SKM-1 treated with dmso at 0.1 percent for 144 hours (cell line): ENCODE data around the gene MTHFD1L.
A peak's percentile ranks its signal among the peaks of the same experiment; 100 is the strongest.
"Not testable (repeated sequence)": the region's sequence is repeated elsewhere in the genome, so short reads cannot be mapped to it uniquely, and the experiment has no call there.

ENCODE experiments used
- DNase-seq: peaks from one replicate; lab custom pipeline; 2025; ENCODE audit not compliant: unreplicated experiment; lab: John Stamatoyannopoulos, UW

The MTHFD1L gene

GRCh38 chr6:150865406-150866146, at the start of gene MTHFD1L:
TSS of gene MTHFD1L (plus strand) at chr6:150865702. CDS start at chr6:150865823, 121 bp downstream.
- DNase-seq: peak; percentile 70

- DNase-seq: not testable (repeated sequence)
These were observed 48.9 kb upstream of the MTHFD1L start for GRCh38 chr6:150816554-150816953.

- DNase-seq: no peak
These were observed 42.6 kb upstream of the MTHFD1L start for GRCh38 chr6:150822932-150823331.

- no peak for DNase-seq
These were observed 38.7 kb upstream of the MTHFD1L start for GRCh38 chr6:150826788-150827187.

- DNase-seq: not testable (repeated sequence)
These were observed 37.4 kb upstream of the MTHFD1L start for GRCh38 chr6:150828107-150828506.

- DNase-seq: no peak
These were observed 34.9 kb upstream of the MTHFD1L start for GRCh38 chr6:150830439-150831165.

GRCh38 chr6:150831577-150831976, 33.9 kb upstream of the MTHFD1L start:
- no peak for DNase-seq

GRCh38 chr6:150835620-150836019, 29.9 kb upstream of the MTHFD1L start:
- no peak for DNase-seq

GRCh38 chr6:150840185-150840584, 25.3 kb upstream of the MTHFD1L start:
- DNase-seq: no peak

- no peak for DNase-seq
These were observed 24.3 kb upstream of the MTHFD1L start for GRCh38 chr6:150841189-150841588.

GRCh38 chr6:150841697-150842096, 23.8 kb upstream of the MTHFD1L start:
- DNase-seq: no peak

GRCh38 chr6:150844371-150844770, 21.1 kb upstream of the MTHFD1L start:
- DNase-seq: no peak

GRCh38 chr6:150846641-150847040, 18.9 kb upstream of the MTHFD1L start:
- no peak for DNase-seq

GRCh38 chr6:150848400-150848799, 17.1 kb upstream of the MTHFD1L start:
- no peak for DNase-seq

- not testable (repeated sequence) for DNase-seq
These were observed 11.1 kb upstream of the MTHFD1L start for GRCh38 chr6:150854392-150854791.

GRCh38 chr6:150855171-150855570, 10.3 kb upstream of the MTHFD1L start:
- DNase-seq: not testable (repeated sequence)

- DNase-seq: peak; percentile 63
These were observed 8.2 kb upstream of the MTHFD1L start for GRCh38 chr6:150857062-150857944.

- no peak for DNase-seq
These were observed 7.6 kb upstream of the MTHFD1L start for GRCh38 chr6:150857945-150858308.

GRCh38 chr6:150861448-150862168, 3.9 kb upstream of the MTHFD1L start:
- peak; percentile 51 for DNase-seq

- DNase-seq: no peak
These were observed 2.1 kb upstream of the MTHFD1L start for GRCh38 chr6:150863213-150863928.
